ENCODE data around the gene GSG1.
"Not testable (repeated sequence)": the region's sequence is repeated elsewhere in the genome, so short reads cannot be mapped to it uniquely, and the experiment has no call there.

GSG1 gene

GRCh38 chr12:13062669-13063068 lies 40.8 kb downstream of the GSG1 start:
- DNase-seq (ENCODE audit: low read depth in 2 of 2, low spot score in 1 of 2), result no peak

- no peak for DNase-seq (ENCODE audit: low read depth in 2 of 2, low spot score in 1 of 2)
These were observed 42.1 kb downstream of the GSG1 start for GRCh38 chr12:13061377-13061776.

GRCh38 chr12:13060581-13060980 lies 42.9 kb downstream of the GSG1 start:
- no peak for DNase-seq (ENCODE audit: low read depth in 2 of 2, low spot score in 1 of 2)

GRCh38 chr12:13053617-13054016 lies 49.9 kb downstream of the GSG1 start:
- not testable (repeated sequence) for DNase-seq (ENCODE audit: low read depth in 2 of 2, low spot score in 1 of 2)

GRCh38 chr12:13052421-13052820 lies 51.0 kb downstream of the GSG1 start:
- DNase-seq (ENCODE audit: low read depth in 2 of 2, low spot score in 1 of 2), result no peak

GRCh38 chr12:13049816-13050215 lies 53.7 kb downstream of the GSG1 start:
- no peak for DNase-seq (ENCODE audit: low read depth in 2 of 2, low spot score in 1 of 2)

- DNase-seq (ENCODE audit: low read depth in 2 of 2, low spot score in 1 of 2), result no peak
These were observed 56.5 kb downstream of the GSG1 start for GRCh38 chr12:13046964-13047363.

GRCh38 chr12:13045816-13046215 lies 57.7 kb downstream of the GSG1 start:
- DNase-seq (ENCODE audit: low read depth in 2 of 2, low spot score in 1 of 2), result no peak

GRCh38 chr12:13044906-13045299 lies 58.6 kb downstream of the GSG1 start:
- DNase-seq (ENCODE audit: low read depth in 2 of 2, low spot score in 1 of 2), result no peak

- DNase-seq (ENCODE audit: low read depth in 2 of 2, low spot score in 1 of 2), result peak; percentile 48 to 53
These were observed 59.2 kb downstream of the GSG1 start, which contains the start of gene FAM234B for GRCh38 chr12:13044002-13044905. TSS of gene FAM234B (plus strand) at chr12:13044381. CDS start at chr12:13044404, 23 bp downstream.

GRCh38 chr12:13042666-13043230 lies 60.7 kb downstream of the GSG1 start:
- no peak for DNase-seq (ENCODE audit: low read depth in 2 of 2, low spot score in 1 of 2)

- no peak for DNase-seq (ENCODE audit: low read depth in 2 of 2, low spot score in 1 of 2)
These were observed 62.2 kb downstream of the GSG1 start for GRCh38 chr12:13041224-13041623.

- no peak for DNase-seq (ENCODE audit: low read depth in 2 of 2, low spot score in 1 of 2)
These were observed 64.0 kb downstream of the GSG1 start for GRCh38 chr12:13039328-13039956.

- no peak for DNase-seq (ENCODE audit: low read depth in 2 of 2, low spot score in 1 of 2)
These were observed 64.8 kb downstream of the GSG1 start for GRCh38 chr12:13038491-13039161.

- DNase-seq (ENCODE audit: low read depth in 2 of 2, low spot score in 1 of 2), result no peak
These were observed 66.6 kb downstream of the GSG1 start for GRCh38 chr12:13036881-13037280.

GRCh38 chr12:13035335-13035734 lies 68.1 kb downstream of the GSG1 start:
- DNase-seq (ENCODE audit: low read depth in 2 of 2, low spot score in 1 of 2), result not testable (repeated sequence)
